Stomach (tissue), 9 donors: Measurements from ENCODE around the gene NUP153. TPM values are rescaled to one million over a fixed set of nuclear protein-coding genes. Genes with fewer than 3 reads are reported as not detected.

Experiments used
- DNase-seq, 2 donors: peaks; one replicate each; pipeline versions ENCODE4 v3.0.0 to v3.0.0-alpha.2; 2013 to 2019
- H3K27ac ChIP-seq, 5 donors: fragments of 200-600 bp in 4 of 5; sonication (generic) in 4 of 5; one replicate each; pipeline ENCODE4 v1.5.1; 2013 to 2019; ENCODE audit warnings: mild to moderate bottlenecking in 1 of 5, moderate library complexity in 1 of 5
- H3K27me3 ChIP-seq, 3 donors: fragments of 200-600 bp; sonication (generic); one replicate each; pipeline ENCODE4 v1.5.1; 2017 to 2019; ENCODE audit warnings: mixed run types in 1 of 3
- H3K36me3 ChIP-seq, 4 donors: fragments of 200-600 bp; sonication (generic); 1 replicate in 3 of 4; 2 replicates in 1 of 4; pipeline ENCODE4 v1.5.1; 2016 to 2019
- H3K4me1 ChIP-seq, 4 donors: fragments of 200-600 bp; sonication (generic); one replicate each; pipeline ENCODE4 v1.5.1; 2016 to 2019
- H3K4me3 ChIP-seq, 4 donors: fragments of 200-600 bp; sonication (generic) in 3 of 4; one replicate each; pipeline ENCODE4 v1.5.1; 2016 to 2019; ENCODE audit warnings: mild to moderate bottlenecking in 1 of 4
- H3K9me3 ChIP-seq, 4 donors: fragments of 200-600 bp; sonication (generic); one replicate each; pipeline ENCODE4 v1.5.1; 2016 to 2019
- CTCF ChIP-seq, 7 experiments: fragments of 450-650 bp in 4 of 7; fragments of 200-600 bp in 3 of 7; sonication (generic) in 3 of 7; IDR thresholded peaks; one replicate each; pipeline ENCODE4 v1.5.1; 2016 to 2019; ENCODE audit warnings: antibody characterized with exemption in 7 of 7, control low read depth in 2 of 7, mild to moderate bottlenecking in 1 of 7
- EP300 ChIP-seq: sonication (generic); formaldehyde crosslinking; IDR thresholded peaks from one replicate; pipeline ENCODE4 v1.6.1; 2017; ENCODE audit warnings: antibody characterized with exemption
- POLR2A ChIP-seq, 4 donors: fragments of 450-650 bp; IDR thresholded peaks; one replicate each; pipeline ENCODE4 v1.6.1; 2016; ENCODE audit warnings: antibody characterized with exemption in 4 of 4, control low read depth in 2 of 4, mild to moderate bottlenecking in 1 of 4, moderate library complexity in 1 of 4
- POLR2AphosphoS5 ChIP-seq, 3 donors: sonication (generic); formaldehyde crosslinking; IDR thresholded peaks; one replicate each; pipeline ENCODE4 v1.6.1; 2016; ENCODE audit warnings: antibody characterized with exemption in 3 of 3
- WGBS, 5 donors: extraction: QIAGEN DNeasy Blood & Tissue Kit in 3 of 5; methylation state at CpG; one replicate each; pipeline versions ENCODE4 v1.1.5 to v1.1.7; 2013 to 2018; 5-methylcytosine and 5-hydroxymethylcytosine counted together
- intact Hi-C: fragments of 100-400 bp; cut with DNase I; formaldehyde crosslinking; loops from one replicate; pipeline ENCODE4 v1.15.1; 2023; ENCODE audit warnings: low total_unique reads
- polyA plus RNA-seq, 3 donors: library from polyadenylated mRNA; stranded (reverse); fragments of 200-250 nt; gene quantifications; one replicate each; pipeline ENCODE4 v1.2.3, GENCODE V29; 2013
- total RNA-seq, 5 donors: library from RNA; depleted of rRNA; stranded (reverse); fragments of >200 nt; gene quantifications; one replicate each; pipeline versions ENCODE4 v1.1.0 to v1.2.3, GENCODE V29; 2014 to 2016
- donor health status: healthy with polysubstance abuse.
- donor health status: Bipolar disorder and iron deficiency.
- donor health status: healthy.

Gene NUP153
- total and polyA plus RNA-seq, 8 donors = 5.2 to 50.5 (median 18.2) TPM

GRCh38 chr6:17700421-17701416 is 6.0 kb downstream of the NUP153 start:
- Histone ChIP-seq H3K27me3 (no peaks in the 10 kb centered on the region), H3K9me3 (no peaks in the 10 kb centered on the region), H3K4me3 (no peak overlapping the region), H3K27ac (peak overlapping the region in 1 of 5 donors; percentile 99), H3K36me3 (peaks cover 0 to 4% (median 0%) of the 10 kb centered on the region in 4 donors), H3K4me1 (peaks cover 34 to 88% (median 53%) of the 10 kb centered on the region in 4 donors)
- 84 to 91% (median 86%) methylated on average over 14 of the region's 14 CpGs for WGBS, 5 donors
- TF ChIP-seq POLR2AphosphoS5 (IDR thresholded peaks at IDR 0.05) (no peak), EP300 (no peak), POLR2A (IDR thresholded peaks at IDR 0.05) (no peak), CTCF (IDR thresholded peaks at IDR 0.05) (no peak)
- intact Hi-C loops = no loop called here
- DNase-seq = no peak

- Histone ChIP-seq H3K4me1 (peaks cover 0 to 54% (median 26%) of the 10 kb centered on the region in 4 donors), H3K36me3 (peaks cover 10 to 14% (median 11%) of the 10 kb centered on the region in 4 donors), H3K27ac (no peak overlapping the region), H3K27me3 (no peaks in the 10 kb centered on the region), H3K9me3 (no peaks in the 10 kb centered on the region), H3K4me3 (no peak overlapping the region)
- DNase-seq = no peak
- TF ChIP-seq POLR2AphosphoS5 (IDR thresholded peaks at IDR 0.05) = no peak
- no peak for TF ChIP-seq EP300
- TF ChIP-seq POLR2A (IDR thresholded peaks at IDR 0.05) = no peak
- TF ChIP-seq CTCF (IDR thresholded peaks at IDR 0.05) = no peak
- intact Hi-C loops = no loop called here
- WGBS, 5 donors = 84 to 96% (median 93%) methylated on average over 4 of the region's 4 CpGs
Measured at GRCh38 chr6:17691925-17692538, 14.7 kb downstream of the NUP153 start.

GRCh38 chr6:17688481-17688880 is 18.2 kb downstream of the NUP153 start:
- H3K4me3 ChIP-seq = no peak overlapping the region
- intact Hi-C loops = no loop called here
- 88 to 94% (median 90%) methylated on average over 2 of the region's 2 CpGs for WGBS, 5 donors
- no peaks in the 10 kb centered on the region for H3K27me3 ChIP-seq
- TF ChIP-seq POLR2AphosphoS5 (IDR thresholded peaks at IDR 0.05) = no peak
- no peak for TF ChIP-seq POLR2A (IDR thresholded peaks at IDR 0.05)
- TF ChIP-seq EP300 = no peak
- TF ChIP-seq CTCF (IDR thresholded peaks at IDR 0.05) = no peak
- peaks cover 13 to 34% (median 27%) of the 10 kb centered on the region in 4 donors for H3K36me3 ChIP-seq
- no peak for DNase-seq
- no peaks in the 10 kb centered on the region for H3K9me3 ChIP-seq
- peaks cover 0 to 56% (median 23%) of the 10 kb centered on the region in 4 donors for H3K4me1 ChIP-seq
- H3K27ac ChIP-seq = no peak overlapping the region

DNA sequence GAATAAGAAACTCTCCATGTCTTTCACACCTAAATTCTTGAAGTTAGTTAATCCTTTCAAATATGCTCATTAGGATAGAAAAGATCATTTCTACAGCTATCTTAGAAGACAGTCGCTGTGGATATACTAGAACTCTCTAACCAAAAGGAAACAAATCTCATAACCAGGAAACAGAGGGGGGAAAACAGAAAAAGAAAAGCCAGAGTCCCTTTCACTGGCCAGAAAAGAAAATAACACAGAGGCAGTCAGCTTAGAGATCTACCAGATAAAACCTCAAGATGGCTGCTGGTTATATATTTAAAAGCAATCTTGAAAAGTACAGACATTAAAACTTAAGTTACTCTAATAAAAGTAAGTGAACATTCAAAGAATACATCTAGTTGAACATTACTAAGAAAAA is 19.6 kb downstream of the NUP153 start:
- TF ChIP-seq POLR2AphosphoS5 (IDR thresholded peaks at IDR 0.05) (no peak), CTCF (IDR thresholded peaks at IDR 0.05) (no peak), EP300 (no peak), POLR2A (IDR thresholded peaks at IDR 0.05) (no peak)
- WGBS, 5 donors = 67 to 93% (median 81%) methylated on average over 1 of the region's 1 CpG
- Histone ChIP-seq H3K36me3 (peaks cover 13 to 44% (median 36%) of the 10 kb centered on the region in 4 donors), H3K27ac (no peak overlapping the region), H3K4me3 (no peak overlapping the region), H3K4me1 (peaks cover 0 to 47% (median 19%) of the 10 kb centered on the region in 4 donors), H3K9me3 (no peaks in the 10 kb centered on the region), H3K27me3 (no peaks in the 10 kb centered on the region)
- DNase-seq = no peak
- intact Hi-C loops = no loop called here
